CD4-positive, alpha-beta memory T cell (primary cell): ENCODE data around the gene RAB26. TPM values are rescaled to one million over a fixed set of nuclear protein-coding genes. Genes with fewer than 3 reads are reported as not detected.

Source experiments
- CTCF ChIA-PET: fragments of 350-600 bp; sonication (Branson Sonifier 250); formaldehyde crosslinking; loops from one replicate; lab custom pipeline; 2021; ENCODE audit warnings: inconsistent platforms; ENCODE audit not compliant: partially characterized antibody; lab: Charles Lee
- POLR2A ChIA-PET: fragments of 350-600 bp; sonication (Branson Sonifier 250); formaldehyde crosslinking; loops from one replicate; lab custom pipeline; 2021; ENCODE audit not compliant: partially characterized antibody; lab: Charles Lee
- DNase-seq, 5 donors: peaks; one replicate each; pipeline versions ENCODE4 v3.0.0 to v3.0.0-alpha.2; 2020 to 2022; ENCODE audit warnings: mixed read lengths in 1 of 5
- H3K27ac ChIP-seq: one replicate; pipeline ENCODE4 v1.7.0; 2013; ENCODE audit warnings: low read depth, low read length
- H3K27me3 ChIP-seq: 2 replicates; pipeline ENCODE4 v1.7.0; 2013; ENCODE audit warnings: mild to moderate bottlenecking, low read length, moderate library complexity; ENCODE audit not compliant: insufficient read depth
- H3K36me3 ChIP-seq: 2 replicates; pipeline ENCODE4 v1.7.0; 2013; ENCODE audit warnings: mild to moderate bottlenecking, low read length, moderate library complexity; ENCODE audit not compliant: insufficient read depth
- H3K4me1 ChIP-seq: 2 replicates; pipeline ENCODE4 v1.7.0; 2013; ENCODE audit warnings: mild to moderate bottlenecking, low read length, moderate library complexity; ENCODE audit not compliant: insufficient read depth
- H3K4me3 ChIP-seq, 2 donors: one replicate each; pipeline ENCODE4 v1.7.0; 2013; ENCODE audit warnings: low read length in 2 of 2, mild to moderate bottlenecking in 1 of 2
- H3K9me3 ChIP-seq, 2 donors: one replicate each; pipeline ENCODE4 v1.7.0; 2013; ENCODE audit warnings: low read length in 2 of 2, control low read depth in 1 of 2; ENCODE audit not compliant: control insufficient read depth in 1 of 2
- H3K27ac Mint-ChIP-seq, 7 donors: one replicate each; pipeline ENCODE4 v1.8.0; 2020 to 2021; ENCODE audit warnings: mixed read lengths in 7 of 7, mild to moderate bottlenecking in 6 of 7, inconsistent platforms in 3 of 7, moderate library complexity in 3 of 7
- H3K27me3 Mint-ChIP-seq, 2 donors: one replicate each; pipeline ENCODE4 v1.8.0; 2020 to 2021; ENCODE audit warnings: mixed read lengths in 2 of 2
- H3K36me3 Mint-ChIP-seq, 2 donors: one replicate each; pipeline ENCODE4 v1.8.0; 2020 to 2021; ENCODE audit warnings: mixed read lengths in 2 of 2, inconsistent platforms in 1 of 2, mild to moderate bottlenecking in 1 of 2
- H3K4me1 Mint-ChIP-seq, 4 donors: one replicate each; pipeline ENCODE4 v1.8.0; 2020 to 2021; ENCODE audit warnings: mixed read lengths in 4 of 4, mild to moderate bottlenecking in 1 of 4
- H3K4me3 Mint-ChIP-seq, 8 donors: one replicate each; pipeline ENCODE4 v1.8.0; 2020 to 2021; ENCODE audit warnings: mixed read lengths in 8 of 8, mild to moderate bottlenecking in 7 of 8, moderate library complexity in 6 of 8, inconsistent platforms in 3 of 8
- H3K9me3 Mint-ChIP-seq, 8 donors: one replicate each; pipeline ENCODE4 v1.8.0; 2020 to 2021; ENCODE audit warnings: mixed read lengths in 8 of 8, mild to moderate bottlenecking in 5 of 8, inconsistent platforms in 3 of 8, moderate library complexity in 1 of 8
- intact Hi-C: fragments of 100-400 bp; cut with micrococcal nuclease; formaldehyde crosslinking; loops from one replicate; pipeline ENCODE4 v1.15.1; 2023
- polyA plus RNA-seq, 2 donors: library from polyadenylated mRNA; unstranded; fragments of 300-500 nt; fragmentation: Illumina TruSeq; gene quantifications; one replicate each; pipeline ENCODE4 v1.2.3, GENCODE V29; 2021
- total RNA-seq, 2 experiments: library from RNA; stranded (reverse); gene quantifications; one replicate each; pipeline ENCODE4 v1.2.3, GENCODE V29; 2021

RAB26 gene
- total and polyA plus RNA-seq, 4 experiments from 2014 or later: 0.44 to 0.77 (median 0.52) TPM; not detected in 1

GRCh38 chr16:2181952-2182351 is 33.5 kb downstream of the RAB26 start:
- no peak overlapping the region for H3K27ac Mint-ChIP-seq
- Histone ChIP-seq H3K4me3 (no peak overlapping the region), H3K4me1 (no peaks in the 10 kb centered on the region), H3K36me3 (no peaks in the 10 kb centered on the region), H3K27me3 (no peaks in the 10 kb centered on the region), H3K9me3 (no peaks in the 10 kb centered on the region), H3K27ac (no peak overlapping the region)
- no peaks in the 10 kb centered on the region for H3K36me3 Mint-ChIP-seq
- ChIA-PET POLR2A (no interaction called here), CTCF (no interaction called here)
- no peaks in the 10 kb centered on the region for H3K27me3 Mint-ChIP-seq
- DNase-seq: no peak
- intact Hi-C loops: no loop called here
- H3K9me3 Mint-ChIP-seq: no peaks in the 10 kb centered on the region
- peaks cover 0 to 7% (median 2%) of the 10 kb centered on the region in 4 donors for H3K4me1 Mint-ChIP-seq
- no peak overlapping the region for H3K4me3 Mint-ChIP-seq

GRCh38 chr16:2183671-2184070 is 35.2 kb downstream of the RAB26 start:
- H3K4me3 Mint-ChIP-seq: no peak overlapping the region
- POLR2A ChIA-PET: no interaction called here
- Histone ChIP-seq H3K9me3 (no peaks in the 10 kb centered on the region), H3K4me1 (no peaks in the 10 kb centered on the region), H3K27ac (no peak overlapping the region), H3K4me3 (no peak overlapping the region), H3K36me3 (no peaks in the 10 kb centered on the region), H3K27me3 (no peaks in the 10 kb centered on the region)
- H3K36me3 Mint-ChIP-seq: no peaks in the 10 kb centered on the region
- peaks cover 0 to 7% (median 2%) of the 10 kb centered on the region in 4 donors for H3K4me1 Mint-ChIP-seq
- no peak overlapping the region for H3K27ac Mint-ChIP-seq
- DNase-seq: no peak
- no peaks in the 10 kb centered on the region for H3K27me3 Mint-ChIP-seq
- no peaks in the 10 kb centered on the region for H3K9me3 Mint-ChIP-seq
- intact Hi-C loops: no loop called here
- CTCF ChIA-PET: no interaction called here

GRCh38 chr16:2184346-2184745 is 35.9 kb downstream of the RAB26 start:
- Mint-ChIP-seq H3K27ac (peak overlapping the region in 1 of 7 donors; percentile 77), H3K4me3 (no peak overlapping the region), H3K36me3 (no peaks in the 10 kb centered on the region), H3K27me3 (no peaks in the 10 kb centered on the region), H3K4me1 (peaks cover 0 to 7% (median 2%) of the 10 kb centered on the region in 4 donors), H3K9me3 (no peaks in the 10 kb centered on the region)
- Histone ChIP-seq H3K4me1 (no peaks in the 10 kb centered on the region), H3K27ac (no peak overlapping the region), H3K9me3 (no peaks in the 10 kb centered on the region), H3K27me3 (no peaks in the 10 kb centered on the region), H3K4me3 (no peak overlapping the region), H3K36me3 (no peaks in the 10 kb centered on the region)
- intact Hi-C loops: no loop called here
- ChIA-PET CTCF (no interaction called here), POLR2A (no interaction called here)
- no peak for DNase-seq

GRCh38 chr16:2184962-2185361 is 36.5 kb downstream of the RAB26 start:
- Mint-ChIP-seq H3K4me3 (no peak overlapping the region), H3K27me3 (no peaks in the 10 kb centered on the region), H3K27ac (no peak overlapping the region), H3K9me3 (no peaks in the 10 kb centered on the region), H3K36me3 (no peaks in the 10 kb centered on the region), H3K4me1 (peaks cover 0 to 7% (median 2%) of the 10 kb centered on the region in 4 donors)
- H3K27ac ChIP-seq: no peak overlapping the region
- H3K36me3 ChIP-seq: no peaks in the 10 kb centered on the region
- no peak overlapping the region for H3K4me3 ChIP-seq
- DNase-seq: no peak
- H3K27me3 ChIP-seq: no peaks in the 10 kb centered on the region
- CTCF ChIA-PET: no interaction called here
- H3K9me3 ChIP-seq: no peaks in the 10 kb centered on the region
- intact Hi-C loops: no loop called here
- H3K4me1 ChIP-seq: no peaks in the 10 kb centered on the region
- POLR2A ChIA-PET: no interaction called here

- no peak for DNase-seq
- Mint-ChIP-seq H3K4me1 (peaks cover 0 to 7% (median 2%) of the 10 kb centered on the region in 4 donors), H3K27ac (peak overlapping the region in 1 of 7 donors; percentile 17), H3K36me3 (no peaks in the 10 kb centered on the region), H3K4me3 (no peak overlapping the region), H3K9me3 (no peaks in the 10 kb centered on the region), H3K27me3 (no peaks in the 10 kb centered on the region)
- ChIA-PET CTCF (no interaction called here), POLR2A (no interaction called here)
- H3K36me3 ChIP-seq: no peaks in the 10 kb centered on the region
- H3K9me3 ChIP-seq: no peaks in the 10 kb centered on the region
- no peak overlapping the region for H3K27ac ChIP-seq
- no peaks in the 10 kb centered on the region for H3K4me1 ChIP-seq
- no peak overlapping the region for H3K4me3 ChIP-seq
- intact Hi-C loops: no loop called here
- no peaks in the 10 kb centered on the region for H3K27me3 ChIP-seq
Observed at GRCh38 chr16:2186064-2186463, 37.6 kb downstream of the RAB26 start.

GRCh38 chr16:2186505-2186904 is 38.1 kb downstream of the RAB26 start:
- Histone ChIP-seq H3K27ac (no peak overlapping the region), H3K4me3 (no peak overlapping the region), H3K36me3 (no peaks in the 10 kb centered on the region), H3K4me1 (no peaks in the 10 kb centered on the region), H3K27me3 (no peaks in the 10 kb centered on the region), H3K9me3 (no peaks in the 10 kb centered on the region)
- POLR2A ChIA-PET: no interaction called here
- H3K4me1 Mint-ChIP-seq: peaks cover 0 to 7% (median 2%) of the 10 kb centered on the region in 4 donors
- H3K4me3 Mint-ChIP-seq: no peak overlapping the region
- H3K27me3 Mint-ChIP-seq: no peaks in the 10 kb centered on the region
- H3K36me3 Mint-ChIP-seq: no peaks in the 10 kb centered on the region
- CTCF ChIA-PET: no interaction called here
- intact Hi-C loops: no loop called here
- no peaks in the 10 kb centered on the region for H3K9me3 Mint-ChIP-seq
- no peak for DNase-seq
- no peak overlapping the region for H3K27ac Mint-ChIP-seq

GRCh38 chr16:2187212-2187611 is 38.8 kb downstream of the RAB26 start:
- H3K4me1 ChIP-seq: no peaks in the 10 kb centered on the region
- Mint-ChIP-seq H3K4me1 (peaks cover 0 to 2% (median under 1%) of the 10 kb centered on the region in 4 donors), H3K9me3 (no peaks in the 10 kb centered on the region), H3K27ac (no peak overlapping the region), H3K4me3 (no peak overlapping the region), H3K27me3 (no peaks in the 10 kb centered on the region), H3K36me3 (no peaks in the 10 kb centered on the region)
- no peaks in the 10 kb centered on the region for H3K9me3 ChIP-seq
- ChIA-PET CTCF (no interaction called here), POLR2A (no interaction called here)
- H3K27ac ChIP-seq: no peak overlapping the region
- no peaks in the 10 kb centered on the region for H3K27me3 ChIP-seq
- intact Hi-C loops: no loop called here
- no peak for DNase-seq
- no peak overlapping the region for H3K4me3 ChIP-seq
- H3K36me3 ChIP-seq: no peaks in the 10 kb centered on the region

GRCh38 chr16:2188395-2188794 is 40.0 kb downstream of the RAB26 start:
- no peaks in the 10 kb centered on the region for H3K27me3 ChIP-seq
- no peak overlapping the region for H3K27ac Mint-ChIP-seq
- H3K4me3 ChIP-seq: no peak overlapping the region
- intact Hi-C loops: no loop called here
- no peak for DNase-seq
- no peak overlapping the region for H3K27ac ChIP-seq
- H3K36me3 Mint-ChIP-seq: no peaks in the 10 kb centered on the region
- ChIA-PET CTCF (interaction anchor here (0.5 kb wide), 1 partner anchor 290 kb away, joined by 3 read pairs; no protein-coding TSS in a partner anchor), POLR2A (interaction anchor here (0.7 to 1.0 kb wide), 2 partner anchors 10 to 33 kb away, joined by 3 to 4 read pairs; partner anchors contain the start of gene TRAF7)
- no peaks in the 10 kb centered on the region for H3K4me1 ChIP-seq
- no peaks in the 10 kb centered on the region for H3K4me1 Mint-ChIP-seq
- no peak overlapping the region for H3K4me3 Mint-ChIP-seq
- H3K27me3 Mint-ChIP-seq: peaks cover 0 to 3% of the 10 kb centered on the region in 2 donors
- no peaks in the 10 kb centered on the region for H3K36me3 ChIP-seq
- no peaks in the 10 kb centered on the region for H3K9me3 ChIP-seq
- H3K9me3 Mint-ChIP-seq: no peaks in the 10 kb centered on the region
